C4-2B (cell line): ENCODE results near the gene MAPK14.
A peak's percentile ranks its signal among the peaks of the same experiment; 100 is the strongest.

Experiments
- CTCF ChIP-seq: fragments of 450-650 bp; conservative IDR thresholded peaks from 2 replicates; pipeline ENCODE4 v1.5.1; 2017; ENCODE audit warnings: mild to moderate bottlenecking
- ZFX ChIP-seq: fragments of 450-650 bp; IDR thresholded peaks from 2 replicates; pipeline ENCODE4 v1.6.1; 2017

- TF ChIP-seq CTCF (peak; percentile 62), ZFX (no peak)
Observed at GRCh38 chr6:36075656-36076055, 48.0 kb downstream of the MAPK14 start.
